Ammon's horn (tissue), 1 donor: Measurements from ENCODE around the gene DIP2C.
A peak's percentile ranks its signal among the peaks of the same experiment; 100 is the strongest.
"Not testable (repeated sequence)": the region's sequence is repeated elsewhere in the genome, so short reads cannot be mapped to it uniquely, and the experiment has no call there.

Source experiments
- DNase-seq: peaks from one replicate; pipeline ENCODE4 v3.0.0-alpha.2; 2016; ENCODE audit warnings: low spot score

The DIP2C gene

DNA sequence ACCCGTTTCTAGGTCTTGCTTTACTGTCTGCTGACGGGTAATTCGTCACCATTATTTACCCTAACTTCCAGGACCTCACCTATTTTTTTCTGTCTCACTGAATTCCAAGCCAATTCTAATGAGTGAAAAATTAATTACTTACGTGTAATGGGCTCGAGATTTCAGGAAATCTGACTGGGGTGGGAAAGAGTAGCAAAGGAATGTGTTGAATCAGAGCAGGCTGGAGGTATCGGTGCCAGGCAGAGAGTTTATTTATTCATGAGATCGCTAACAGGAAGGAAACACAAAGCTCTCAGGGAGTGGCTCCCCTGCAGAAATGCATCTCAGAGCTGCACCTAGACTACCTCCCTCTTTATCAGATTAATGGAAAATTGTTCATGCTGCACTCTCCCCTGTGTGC is 4.0 kb upstream of the DIP2C start:
- no peak for DNase-seq

- DNase-seq, result no peak
Observed at GRCh38 chr10:692682-693351, 3.3 kb upstream of the DIP2C start.

DNA sequence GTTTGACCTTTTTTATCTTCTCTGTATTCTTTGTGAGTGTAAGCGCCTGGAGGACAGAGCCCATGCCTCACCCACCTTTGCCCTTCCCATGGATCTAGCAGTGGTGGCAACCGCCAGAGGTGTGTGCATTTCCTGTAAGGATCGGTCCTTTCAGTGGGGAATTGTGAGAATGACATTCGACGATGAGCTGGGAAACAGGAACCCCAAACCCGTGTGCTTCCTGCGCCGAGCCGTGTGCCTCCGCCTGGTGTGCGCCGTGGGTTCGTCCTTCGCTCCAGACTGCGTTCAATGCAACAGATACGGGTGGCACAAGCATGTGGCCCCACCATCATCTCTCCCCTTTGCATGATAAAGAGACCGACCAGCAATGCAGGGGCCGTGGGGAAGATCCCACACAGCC is 1.7 kb upstream of the DIP2C start:
- no peak for DNase-seq

DNA sequence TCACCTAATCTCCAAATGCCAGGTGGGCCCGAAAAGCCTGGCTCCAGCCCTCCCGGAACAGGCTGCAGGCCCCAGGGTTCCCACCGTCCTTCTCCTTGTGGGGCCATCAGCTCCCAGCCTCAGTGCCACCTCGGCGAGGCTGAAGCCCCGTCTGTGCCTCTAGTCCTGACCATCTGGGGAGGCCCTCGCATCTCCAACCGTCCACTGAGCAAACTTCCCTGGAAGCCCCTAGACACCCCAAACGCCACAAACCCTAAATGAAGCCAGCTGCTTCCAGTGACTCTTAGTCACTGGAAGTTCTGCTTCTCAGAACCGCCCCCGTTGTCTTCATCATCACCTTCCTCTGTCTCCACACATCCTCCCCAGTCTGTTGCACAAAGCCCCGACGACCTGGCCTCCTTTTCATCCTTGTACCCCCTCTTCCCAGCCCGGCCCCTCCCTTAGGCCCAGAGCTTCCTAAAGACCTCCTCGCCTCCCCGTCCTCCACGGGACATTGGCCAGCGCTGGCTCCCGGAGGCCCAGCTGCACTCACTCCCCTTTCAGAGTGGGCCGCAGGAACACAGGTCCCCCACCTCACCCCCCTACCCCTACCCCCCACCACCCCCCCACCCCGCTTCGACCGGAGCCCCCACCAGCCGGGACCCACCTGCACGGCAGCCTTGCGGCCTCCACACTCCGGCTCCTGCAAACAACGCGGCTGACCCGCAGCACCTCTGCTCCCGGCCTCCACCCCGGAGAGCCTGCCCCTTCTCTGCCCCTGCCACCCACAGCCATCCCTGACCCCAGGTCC is 1.1 kb upstream of the DIP2C start:
- DNase-seq, result no peak

GRCh38 chr10:689121-689451 is 382 bp downstream of the DIP2C start:
- no peak for DNase-seq

- DNase-seq, result peak; percentile 42
Observed at GRCh38 chr10:688312-689120, 952 bp downstream of the DIP2C start.

DNA sequence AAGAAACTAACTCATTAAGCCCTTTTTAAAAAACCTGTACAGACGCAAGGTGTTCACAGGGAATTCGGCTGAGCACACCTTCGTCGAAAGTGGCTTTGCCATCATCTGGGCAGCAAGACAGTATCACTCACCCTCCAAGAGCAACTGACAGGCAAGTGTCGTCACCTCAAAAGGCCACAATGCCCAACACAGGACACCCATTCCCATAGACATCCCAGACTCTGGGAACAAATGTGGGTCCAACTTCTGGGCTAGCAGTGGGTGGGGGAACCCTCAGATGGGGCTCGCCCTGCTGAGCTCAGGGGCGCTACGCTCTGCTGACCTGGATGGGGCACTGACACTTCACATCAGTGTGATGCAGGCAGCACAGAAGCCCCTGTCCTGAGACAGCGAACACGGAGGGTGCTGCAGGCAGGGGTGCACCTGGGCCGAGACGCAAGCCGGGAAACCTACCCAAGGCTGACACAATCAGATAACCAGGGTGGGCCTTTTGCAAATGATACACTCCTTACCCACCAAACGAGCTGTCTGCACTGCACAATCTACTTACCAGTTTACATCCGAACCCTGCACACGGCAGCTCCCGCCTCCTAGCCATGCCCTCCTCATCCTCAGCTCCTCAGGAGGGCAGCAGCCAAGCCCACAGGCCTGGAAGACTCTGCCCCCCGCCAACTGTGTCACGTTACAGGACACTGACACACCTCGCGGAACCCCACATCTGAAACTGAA is 1.7 kb downstream of the DIP2C start:
- DNase-seq, result no peak

DNA sequence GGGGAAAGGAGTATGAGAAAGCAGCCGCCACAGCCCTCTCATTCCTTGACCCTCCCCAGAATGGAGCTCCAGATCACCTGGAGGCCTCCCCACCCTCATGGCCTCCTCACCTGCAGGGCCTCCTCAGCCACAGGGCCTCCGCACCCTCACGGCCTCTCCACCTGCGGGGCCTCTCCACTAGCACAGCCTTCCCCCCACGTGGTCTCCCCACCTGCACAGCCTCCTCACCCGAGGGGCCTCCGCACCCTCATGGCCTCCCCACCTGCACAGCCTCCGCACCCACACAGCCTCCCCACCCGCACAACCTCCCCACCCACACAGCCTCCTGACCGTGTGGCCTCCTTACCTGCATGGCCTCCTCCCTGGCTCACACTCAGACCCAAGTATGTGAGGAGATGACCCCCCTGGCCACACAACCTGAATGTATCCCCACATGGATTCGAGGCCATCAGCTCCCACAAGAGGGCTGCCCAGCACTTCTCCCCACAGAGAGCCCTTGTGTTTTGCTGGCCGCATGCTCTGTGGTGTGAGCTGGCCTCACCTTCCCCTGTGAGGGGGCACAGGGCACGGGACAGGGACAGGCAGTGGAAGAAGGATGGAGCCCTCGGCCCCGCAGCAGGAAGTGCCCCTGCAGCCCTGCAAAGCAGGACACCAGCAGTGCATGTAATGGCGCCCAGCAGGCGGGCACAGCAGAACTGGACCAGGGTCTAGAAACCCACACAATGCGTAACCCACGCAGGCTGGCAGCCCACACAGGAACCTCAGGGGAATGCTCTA is 3.1 kb downstream of the DIP2C start:
- DNase-seq, result no peak

- no peak for DNase-seq
Observed at GRCh38 chr10:685613-686012, 3.9 kb downstream of the DIP2C start.

DNA sequence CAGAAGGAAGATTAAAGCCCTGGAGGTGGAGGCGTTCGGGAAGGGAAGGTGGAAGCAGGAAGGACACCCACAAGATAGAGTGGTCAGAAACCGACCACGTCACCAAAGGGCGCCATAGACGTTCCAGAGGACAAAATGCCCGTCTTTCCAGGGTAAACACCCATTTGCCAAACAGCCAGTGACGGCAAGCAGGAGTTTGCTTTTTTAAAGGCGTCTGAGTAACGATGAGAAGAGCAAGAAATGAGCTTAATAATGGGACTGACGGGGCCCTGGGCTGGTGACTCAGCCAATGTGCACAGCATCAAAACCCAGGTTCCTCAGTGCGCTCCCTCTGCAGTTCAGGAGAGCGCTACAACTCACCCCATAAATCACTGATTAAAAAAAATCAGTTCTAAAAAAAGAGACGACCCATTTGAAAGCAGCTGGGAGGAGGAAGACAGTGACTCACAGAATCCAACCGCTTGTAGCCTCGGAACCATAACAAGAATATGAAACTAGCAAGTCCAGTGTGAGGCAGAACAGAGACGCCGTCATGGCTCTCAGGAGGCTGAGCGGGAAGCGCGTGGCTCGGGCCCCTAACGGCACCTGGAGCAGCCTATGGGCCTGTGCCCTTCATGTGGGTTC is 5.9 kb downstream of the DIP2C start:
- DNase-seq, result peak; percentile 67

- DNase-seq, result no peak
Observed at GRCh38 chr10:682931-683447, 6.5 kb downstream of the DIP2C start.

DNA sequence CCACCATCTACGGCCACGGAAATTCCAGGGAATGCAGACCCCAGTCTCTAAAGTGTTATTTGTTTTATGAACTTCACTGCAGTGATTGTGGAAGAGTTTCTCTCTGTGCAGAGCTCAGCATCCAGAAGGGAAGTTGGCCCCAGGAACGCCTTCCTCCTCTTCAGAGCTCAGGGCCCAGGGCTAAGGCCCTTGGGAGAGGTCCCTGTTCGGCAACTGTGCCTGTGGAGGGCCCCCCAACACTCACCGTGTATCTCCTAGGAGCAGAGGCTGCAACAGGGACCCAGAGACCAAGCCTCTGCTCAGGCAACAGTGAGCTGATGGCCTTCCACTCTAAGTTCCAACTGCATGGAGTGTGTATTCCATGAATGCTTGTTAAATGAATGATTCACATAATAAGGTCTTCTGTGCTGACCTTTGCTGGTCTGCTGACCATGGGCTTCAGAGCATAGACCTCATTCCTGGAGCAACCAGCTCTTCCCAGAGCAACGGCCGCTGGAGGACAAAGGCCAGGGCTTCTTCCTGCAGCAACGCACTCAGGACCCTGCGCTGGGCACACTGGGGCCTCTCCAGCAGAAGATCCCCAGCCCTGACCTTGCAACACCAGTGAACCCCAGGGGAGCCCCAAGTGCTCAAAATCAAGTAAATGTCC is 7.7 kb downstream of the DIP2C start:
- DNase-seq, result no peak

DNA sequence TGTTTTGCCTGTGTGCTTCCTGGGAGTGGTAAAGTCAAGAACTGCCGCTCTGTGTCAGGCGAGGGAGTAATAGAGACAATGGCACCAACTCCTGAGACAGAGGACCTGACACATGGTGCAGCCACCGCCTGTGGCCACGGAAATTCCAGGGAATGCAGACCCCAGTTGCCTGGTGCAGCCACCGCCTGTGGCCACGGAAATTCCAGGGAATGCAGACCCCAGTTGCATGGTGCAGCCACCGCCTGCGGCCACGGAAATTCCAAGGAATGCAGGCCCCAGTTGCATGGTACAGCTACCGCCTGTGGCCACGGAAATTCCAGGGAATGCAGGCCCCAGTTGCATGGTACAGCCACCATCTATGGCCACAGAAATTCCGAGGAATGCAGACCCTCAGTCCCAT is 8.7 kb downstream of the DIP2C start:
- no peak for DNase-seq

DNA sequence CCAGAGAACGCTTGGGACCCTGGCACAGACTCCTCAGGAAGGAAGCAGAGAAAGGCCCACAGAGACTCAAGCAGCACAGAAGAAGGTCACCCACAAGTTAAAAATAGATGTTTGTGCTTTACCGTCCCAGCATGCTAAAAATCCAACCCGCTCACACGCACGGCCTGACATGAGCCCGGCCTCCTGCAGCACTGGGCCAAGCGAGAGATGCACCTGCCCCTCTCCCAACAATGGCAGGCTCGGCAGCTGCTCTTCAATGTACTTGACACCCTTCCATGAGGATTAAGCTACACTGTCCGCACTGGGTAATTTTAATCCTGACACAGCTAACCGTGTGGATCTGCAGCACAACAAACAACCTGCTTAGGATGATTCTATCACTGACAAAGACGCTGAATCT is 9.3 kb downstream of the DIP2C start:
- DNase-seq, result no peak

DNA sequence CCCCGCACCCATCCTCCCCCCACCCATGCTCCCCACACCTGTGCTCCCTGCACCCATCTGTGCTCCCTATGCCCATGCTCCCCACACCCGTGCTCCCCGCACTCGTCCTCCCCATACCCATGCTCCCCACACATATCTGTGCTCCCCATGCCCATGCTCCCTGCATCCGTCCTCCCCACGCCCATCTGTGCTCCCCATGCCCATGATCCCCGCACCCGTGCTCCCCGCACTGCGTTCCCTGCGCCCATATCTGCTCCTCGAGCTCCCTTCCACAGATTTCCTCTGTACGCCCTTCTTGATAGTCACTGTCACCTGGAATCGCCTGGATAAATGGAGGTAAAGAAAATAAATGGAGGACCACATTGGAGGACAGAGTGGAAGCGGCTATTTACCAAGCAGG is 9.9 kb downstream of the DIP2C start:
- DNase-seq, result no peak

DNA sequence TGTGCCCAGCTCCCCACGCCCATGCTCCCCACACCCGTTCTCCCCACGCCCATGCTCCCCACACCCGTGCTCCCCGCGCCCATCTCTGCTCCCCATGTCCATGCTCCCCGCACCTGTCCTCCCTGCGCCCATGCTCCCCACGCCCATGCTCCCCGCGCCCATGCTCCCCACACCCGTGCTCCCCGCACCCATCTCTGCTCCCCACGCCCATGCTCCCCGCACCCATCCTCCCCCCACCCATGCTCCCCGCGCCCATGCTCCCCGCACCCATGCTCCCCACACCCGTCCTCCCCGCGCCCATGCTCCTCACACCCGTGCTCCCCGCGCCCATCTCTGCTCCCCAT is 10.8 kb downstream of the DIP2C start:
- DNase-seq, result not testable (repeated sequence)

DNA sequence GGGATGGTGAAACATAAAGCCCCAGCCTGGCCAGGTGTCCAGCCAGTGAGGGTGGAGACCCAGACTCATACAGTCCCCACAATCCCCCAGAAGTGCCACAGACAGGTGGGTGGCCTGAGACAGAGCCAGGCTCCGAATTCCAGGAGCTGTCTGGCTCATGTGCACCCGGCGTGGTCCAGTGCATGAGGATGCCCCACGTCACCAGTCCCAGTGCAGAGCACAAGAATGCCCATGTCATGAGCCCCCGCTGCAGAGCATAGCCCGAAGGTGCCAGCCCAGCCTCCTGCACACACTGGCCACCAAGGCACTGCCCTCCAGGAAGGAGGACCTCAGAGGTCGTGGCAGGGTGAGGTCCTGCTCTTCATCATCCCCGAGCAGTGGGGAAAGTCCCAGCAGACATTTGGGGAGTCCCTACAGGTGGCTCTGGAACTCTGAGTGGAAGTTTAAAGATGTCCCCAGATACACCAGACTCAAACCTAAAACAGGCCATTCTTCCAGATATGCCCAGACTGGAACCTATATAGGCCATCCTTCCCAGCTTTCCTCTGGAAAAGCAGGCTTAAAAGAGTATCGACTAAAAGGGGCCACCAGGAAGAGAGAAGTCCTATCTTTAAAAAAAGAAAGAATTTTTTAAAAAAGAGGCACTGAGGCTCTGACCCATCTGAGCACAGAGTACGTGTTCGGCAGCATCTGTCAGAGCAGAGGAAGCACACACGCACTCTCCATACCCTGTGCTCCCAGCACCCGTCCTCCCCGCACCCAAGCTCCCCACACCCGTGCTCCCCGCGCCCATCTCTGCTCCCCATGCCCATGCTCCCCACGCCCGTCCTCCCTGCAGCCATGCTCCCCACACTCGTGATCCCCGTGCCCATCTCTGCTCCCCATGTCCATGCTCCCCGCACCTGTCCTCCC is 11.5 kb downstream of the DIP2C start:
- DNase-seq, result no peak

DNA sequence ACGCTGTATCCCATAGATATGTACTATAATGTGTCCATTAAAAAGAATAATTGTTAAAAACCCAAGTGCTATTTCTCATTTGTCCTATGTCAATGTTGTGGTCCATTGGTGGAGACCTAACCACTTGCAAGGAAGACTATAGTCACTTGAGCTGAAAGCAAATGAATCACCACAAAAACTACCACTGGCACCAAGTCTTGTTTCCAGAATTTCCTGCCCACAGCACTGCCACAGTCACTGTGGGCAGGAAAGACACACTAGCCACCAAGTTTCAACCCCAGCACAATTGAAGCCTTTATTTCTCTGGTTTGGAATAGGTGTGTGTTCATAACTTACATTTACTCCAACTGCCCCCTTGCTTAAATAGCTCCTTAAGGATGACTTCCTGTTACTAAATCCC is 12.4 kb downstream of the DIP2C start:
- DNase-seq, result no peak

GRCh38 chr10:676178-676577 is 13.3 kb downstream of the DIP2C start:
- DNase-seq, result no peak
